ENCODE measurements around the gene SYNC.

DNA sequence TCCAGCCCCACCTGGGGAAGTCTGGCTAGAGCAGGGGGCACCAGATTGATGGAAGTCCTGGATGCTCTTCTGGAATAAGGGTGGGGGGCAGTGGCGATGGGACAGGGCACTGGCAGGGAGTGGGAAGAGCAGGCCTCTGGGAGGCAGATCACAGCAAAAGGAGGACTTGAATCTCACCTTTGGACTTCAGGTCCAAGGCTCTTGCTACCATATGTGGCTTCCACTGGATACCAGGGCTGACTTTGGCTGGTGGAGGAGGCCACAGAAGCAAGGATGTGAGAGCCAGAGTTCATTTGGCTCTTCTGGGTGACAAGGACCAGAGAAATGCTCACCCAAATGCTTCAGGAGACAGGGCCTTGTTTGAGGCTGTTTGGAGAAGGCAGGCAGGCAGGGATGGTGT lies 16.0 kb upstream of the SYNC start:
- TF ChIP-seq, protein P1, sequence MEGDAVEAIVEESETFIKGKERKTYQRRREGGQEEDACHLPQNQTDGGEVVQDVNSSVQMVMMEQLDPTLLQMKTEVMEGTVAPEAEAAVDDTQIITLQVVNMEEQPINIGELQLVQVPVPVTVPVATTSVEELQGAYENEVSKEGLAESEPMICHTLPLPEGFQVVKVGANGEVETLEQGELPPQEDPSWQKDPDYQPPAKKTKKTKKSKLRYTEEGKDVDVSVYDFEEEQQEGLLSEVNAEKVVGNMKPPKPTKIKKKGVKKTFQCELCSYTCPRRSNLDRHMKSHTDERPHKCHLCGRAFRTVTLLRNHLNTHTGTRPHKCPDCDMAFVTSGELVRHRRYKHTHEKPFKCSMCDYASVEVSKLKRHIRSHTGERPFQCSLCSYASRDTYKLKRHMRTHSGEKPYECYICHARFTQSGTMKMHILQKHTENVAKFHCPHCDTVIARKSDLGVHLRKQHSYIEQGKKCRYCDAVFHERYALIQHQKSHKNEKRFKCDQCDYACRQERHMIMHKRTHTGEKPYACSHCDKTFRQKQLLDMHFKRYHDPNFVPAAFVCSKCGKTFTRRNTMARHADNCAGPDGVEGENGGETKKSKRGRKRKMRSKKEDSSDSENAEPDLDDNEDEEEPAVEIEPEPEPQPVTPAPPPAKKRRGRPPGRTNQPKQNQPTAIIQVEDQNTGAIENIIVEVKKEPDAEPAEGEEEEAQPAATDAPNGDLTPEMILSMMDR (conservative IDR thresholded peaks at IDR 0.05): no peak
- TF ChIP-seq EZH2 (IDR thresholded peaks at IDR 0.05; ENCODE audit: low read depth): no peak
